ENCODE measurements around the gene LHX2.

Gene LHX2

GRCh38 chr9:124068251-124068650, 56.7 kb downstream of the LHX2 start:
- no peak for FAIRE-seq

- FAIRE-seq = no peak
Measured at GRCh38 chr9:124074746-124075145, 63.2 kb downstream of the LHX2 start.

GRCh38 chr9:124075761-124076160, 64.2 kb downstream of the LHX2 start:
- FAIRE-seq = no peak

- FAIRE-seq = no peak
Measured at GRCh38 chr9:124077915-124078572, 66.5 kb downstream of the LHX2 start.

GRCh38 chr9:124078641-124079040, 67.1 kb downstream of the LHX2 start:
- FAIRE-seq = no peak

GRCh38 chr9:124079176-124079925, 67.8 kb downstream of the LHX2 start:
- no peak for FAIRE-seq

- FAIRE-seq = no peak
Measured at GRCh38 chr9:124082622-124083021, 71.1 kb downstream of the LHX2 start.
